ENCODE results near the gene NGFR.
A peak's percentile ranks its signal among the peaks of the same experiment; 100 is the strongest.

Gene NGFR

GRCh38 chr17:49469831-49470810, 25.0 kb upstream of the NGFR start:
- no peak for DNase-seq

DNA sequence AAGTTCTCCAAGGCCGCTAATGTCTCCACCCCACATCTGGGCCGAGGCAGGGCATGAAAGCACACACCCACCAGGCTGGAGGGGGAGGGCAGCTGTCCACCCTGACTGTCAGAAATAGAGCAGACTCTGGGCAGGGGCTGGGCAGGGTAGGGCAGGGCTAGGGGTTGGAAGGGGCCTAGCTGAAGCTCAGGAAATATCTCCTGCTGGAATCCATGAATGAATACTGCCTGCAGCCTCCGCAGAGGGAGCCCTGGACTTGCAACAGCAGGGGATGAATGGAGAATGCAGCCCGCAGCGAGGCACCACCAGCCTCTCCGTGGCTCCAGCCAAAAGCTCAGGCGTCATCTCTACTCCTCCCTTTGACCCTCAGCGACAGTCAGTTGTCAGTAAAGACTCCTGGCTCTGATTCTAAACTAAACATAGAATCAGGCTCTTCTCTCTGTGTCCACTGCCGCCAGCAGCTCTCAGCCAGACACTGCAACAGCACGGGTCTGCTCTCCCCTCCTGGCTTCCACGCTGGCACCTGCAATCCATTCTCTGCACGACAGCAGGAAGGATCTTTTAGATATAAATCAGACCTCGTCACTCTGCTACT, 23.9 kb upstream of the NGFR start:
- no peak for DNase-seq

DNA sequence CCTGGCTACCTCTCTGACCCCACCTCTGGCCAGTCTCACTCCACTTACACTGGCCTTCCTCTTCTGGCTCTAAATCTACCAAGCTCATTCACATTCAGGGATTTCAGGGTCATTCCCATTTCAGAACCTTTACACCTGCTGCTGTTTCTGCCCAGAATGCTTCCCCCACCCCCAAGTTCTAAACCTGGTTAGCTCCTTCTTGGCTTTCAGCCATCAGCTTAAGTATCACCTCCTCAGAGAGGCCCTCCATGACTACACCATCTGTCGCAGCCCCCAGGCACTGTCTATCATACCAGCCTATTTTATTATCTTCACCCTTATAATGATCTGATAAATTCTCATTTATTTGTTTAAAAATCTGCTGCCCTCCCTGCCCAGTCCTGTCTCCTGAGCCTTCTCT, 23.3 kb upstream of the NGFR start:
- DNase-seq = no peak

- DNase-seq = no peak
Measured at GRCh38 chr17:49472527-49472926, 22.6 kb upstream of the NGFR start.

DNA sequence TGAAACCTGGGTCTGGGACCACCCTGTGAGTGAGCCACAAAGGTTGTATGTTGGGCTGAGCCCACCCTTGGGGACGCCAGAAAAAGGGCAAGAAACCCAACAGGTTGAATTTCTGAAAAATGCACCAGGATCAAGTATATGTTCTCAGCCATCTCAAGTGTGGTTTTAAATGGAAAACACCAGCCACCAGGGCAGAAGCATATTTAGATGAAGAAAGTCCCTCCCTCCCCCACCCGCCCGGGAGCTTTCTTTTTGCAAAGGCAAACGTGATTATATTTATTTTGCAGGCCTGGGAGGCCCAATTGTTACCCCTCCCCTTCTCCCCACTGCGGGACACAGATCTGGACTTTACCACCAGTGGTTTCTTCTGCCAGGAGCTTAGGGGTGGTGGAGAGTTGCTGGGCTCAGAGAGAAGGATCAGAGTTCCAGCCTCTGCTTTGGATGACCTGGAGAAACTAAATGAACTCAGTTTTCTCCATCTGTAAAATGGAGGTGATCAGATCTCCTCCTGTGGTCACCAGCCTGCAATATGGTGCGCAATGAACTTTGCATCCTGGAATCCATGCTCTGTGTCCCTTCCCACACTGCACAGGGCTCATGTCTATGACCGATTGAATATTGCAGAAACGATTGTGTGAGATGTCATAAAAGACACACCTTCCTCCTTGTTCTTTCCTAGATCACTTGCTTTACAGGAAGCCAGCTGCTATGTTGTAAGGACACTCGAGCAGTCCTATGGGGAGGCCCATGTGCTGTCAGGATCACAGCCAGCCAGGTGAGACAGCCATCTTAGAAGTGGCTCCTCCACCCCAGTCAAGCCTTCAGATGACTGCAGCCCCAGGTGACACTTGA, 21.0 kb upstream of the NGFR start:
- DNase-seq = no peak

DNA sequence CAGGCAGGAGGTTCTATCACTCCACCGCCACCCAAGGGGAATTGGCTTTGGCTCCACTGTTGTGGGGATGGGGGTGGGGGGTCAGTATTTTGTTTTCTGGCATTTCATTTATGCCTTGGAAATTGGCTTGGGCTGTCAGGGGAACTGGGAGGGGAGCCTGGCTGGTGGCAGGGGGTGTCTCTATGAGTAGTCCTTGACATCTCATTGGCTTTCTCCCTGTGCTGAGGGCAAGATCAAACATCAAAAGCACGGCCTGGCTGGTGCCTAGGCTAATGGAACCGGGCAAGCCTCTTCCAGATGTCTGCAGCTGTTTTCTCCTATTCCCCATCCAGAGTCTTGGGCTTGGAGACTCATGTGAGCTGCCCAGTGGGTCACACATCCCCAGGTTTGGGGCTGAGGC, 17.4 kb upstream of the NGFR start:
- DNase-seq = no peak

- no peak for DNase-seq
Measured at GRCh38 chr17:49480836-49481615, 14.1 kb upstream of the NGFR start.

GRCh38 chr17:49482144-49482817, 12.8 kb upstream of the NGFR start:
- DNase-seq = no peak

DNA sequence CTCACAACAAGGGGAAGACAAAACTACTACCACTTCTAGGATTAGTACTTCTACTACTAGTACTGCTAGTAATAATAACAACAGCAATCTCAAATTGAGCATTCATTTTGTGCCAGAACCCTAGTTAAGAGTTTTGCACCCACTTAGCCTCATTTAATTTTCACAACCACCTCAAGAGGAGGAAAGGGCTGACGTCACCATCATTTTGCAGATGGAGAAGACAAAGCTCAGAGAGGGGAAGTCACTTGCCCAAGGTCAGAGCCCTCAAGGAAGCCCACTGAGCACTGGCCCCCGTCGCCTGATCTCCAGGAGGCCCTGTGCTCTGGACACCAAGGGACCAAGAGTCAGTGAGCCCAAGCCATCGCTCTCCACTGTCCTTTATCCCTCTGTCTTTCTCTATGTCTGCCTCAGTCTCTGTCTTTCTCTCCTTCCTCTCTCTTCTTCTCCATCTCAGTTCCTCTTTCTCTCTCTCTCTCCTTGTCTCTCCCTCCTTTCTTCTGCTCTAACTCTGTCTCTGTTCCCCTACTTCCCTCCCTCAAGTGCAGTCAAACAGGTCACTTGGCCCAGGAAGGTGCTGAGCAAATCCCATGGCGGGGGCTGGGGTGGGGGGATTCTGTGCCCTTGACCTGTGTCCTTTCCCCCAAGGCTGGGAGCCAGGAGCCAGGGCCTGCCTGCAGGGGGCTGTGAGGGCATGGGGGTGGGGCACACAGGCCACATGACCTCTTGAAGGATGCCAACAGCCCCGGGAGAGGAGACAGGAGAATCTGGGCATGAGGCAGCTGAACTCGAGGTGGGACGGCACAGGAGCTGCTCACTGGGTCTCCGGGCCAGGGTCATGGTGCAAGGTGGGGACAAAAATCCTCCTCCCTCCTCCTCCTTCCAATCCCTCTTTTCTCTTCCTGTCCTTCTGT, 11.2 kb upstream of the NGFR start:
- DNase-seq = no peak

DNA sequence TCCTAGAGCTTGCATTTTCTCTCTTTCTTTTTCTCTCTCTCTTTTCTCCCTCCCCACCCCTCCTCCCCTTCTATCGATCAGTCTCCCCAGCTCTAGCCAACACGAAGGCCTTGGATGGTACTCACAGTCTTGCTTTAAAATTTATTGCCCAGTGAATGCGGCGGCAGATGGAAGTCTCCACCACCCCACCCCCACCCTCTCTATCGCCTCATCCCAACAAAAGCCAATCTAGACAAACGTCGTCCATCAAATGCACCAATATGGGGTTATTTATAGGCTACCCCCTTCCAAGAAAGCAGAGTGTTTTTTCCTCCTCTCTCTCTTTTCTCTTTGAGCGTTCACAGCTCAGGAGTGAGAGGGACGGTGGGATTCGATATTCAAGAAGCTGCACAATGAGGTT, 10.5 kb upstream of the NGFR start:
- no peak for DNase-seq

GRCh38 chr17:49486012-49486641, 9.0 kb upstream of the NGFR start:
- no peak for DNase-seq

GRCh38 chr17:49487183-49487582, 7.9 kb upstream of the NGFR start:
- no peak for DNase-seq

GRCh38 chr17:49488612-49489011, 6.5 kb upstream of the NGFR start:
- no peak for DNase-seq

- no peak for DNase-seq
Measured at GRCh38 chr17:49489348-49489747, 5.7 kb upstream of the NGFR start.

DNA sequence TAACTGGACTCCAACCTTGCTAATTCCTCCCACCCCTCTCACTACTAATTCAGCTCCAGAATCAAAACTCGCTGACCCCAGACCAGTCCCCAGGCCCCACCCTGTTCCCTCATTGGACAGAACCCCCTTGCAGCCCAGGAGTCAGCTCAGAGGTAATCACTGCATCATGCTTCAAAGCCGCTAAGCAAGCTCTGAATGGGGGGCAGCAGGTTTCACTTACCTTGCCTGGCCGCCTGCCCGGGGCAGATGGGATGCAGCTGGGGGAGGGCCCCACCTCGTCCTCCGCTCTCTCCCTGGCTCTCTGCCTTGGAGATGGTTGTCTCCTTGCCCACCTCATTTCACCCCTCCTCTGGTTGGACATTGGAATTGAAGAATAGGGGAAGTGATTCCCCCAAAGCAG, 4.8 kb upstream of the NGFR start:
- no peak for DNase-seq

- no peak for DNase-seq
Measured at GRCh38 chr17:49491192-49491769, 3.8 kb upstream of the NGFR start.

- no peak for DNase-seq
Measured at GRCh38 chr17:49494399-49494985, 601 bp upstream of the NGFR start.

DNA sequence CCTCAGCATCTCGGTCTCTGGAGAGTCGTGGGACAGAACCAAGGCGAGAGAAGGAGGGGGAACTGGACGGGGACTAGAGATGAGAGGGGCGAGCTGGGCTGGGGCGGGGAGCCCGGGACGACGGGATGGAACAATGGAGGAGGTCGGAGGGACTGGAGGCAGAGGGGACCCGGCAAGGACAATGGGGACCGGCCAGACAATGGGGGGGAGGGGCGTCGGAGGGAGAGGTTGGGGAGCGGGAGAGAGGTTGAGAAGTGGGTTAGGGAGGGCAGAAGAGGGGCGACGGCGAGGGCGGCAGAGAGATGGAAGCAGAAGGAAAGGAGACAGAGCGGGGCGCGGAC, 719 bp downstream of the NGFR start:
- no peak for DNase-seq

- DNase-seq = peak; percentile 83
Measured at GRCh38 chr17:49496183-49496866, 1.2 kb downstream of the NGFR start.
